ENCODE measurements around the gene MINDY4. TPM values are rescaled to one million over a fixed set of nuclear protein-coding genes. Genes with fewer than 3 reads are reported as not detected.

The MINDY4 gene
- total and polyA plus RNA-seq, 10 of the 15 experiments (the other 5 are each of a cell fraction or from before 2014, with no cell fraction given): 0.10 to 0.90 (median 0.40) TPM

- TF ChIP-seq PRDM15 (CRISPR knock-in tag; IDR thresholded peaks at IDR 0.05): no peak
- TF ChIP-seq IKZF2 (IDR thresholded peaks at IDR 0.05): no peak
- no peak for TF ChIP-seq WRNIP1 (IDR thresholded peaks at IDR 0.05; ENCODE audit: borderline replicate concordance, low read depth, low read length)
- no peak for TF ChIP-seq NR2C2 (IDR thresholded peaks at IDR 0.05; ENCODE audit: borderline replicate concordance, control insufficient read depth, insufficient read length, low read depth)
- TF ChIP-seq IRF4 (IDR thresholded peaks at IDR 0.05; ENCODE audit: low read depth, low read length): no peak
- no peak for TF ChIP-seq KLF5 (IDR thresholded peaks at IDR 0.05; ENCODE audit: partially characterized antibody)
These were observed 82.4 kb downstream of the MINDY4 start (continued) for GRCh38 chr7:30853576-30853975.

GRCh38 chr7:30855936-30856335 is 84.7 kb downstream of the MINDY4 start:
- POLR2A ChIA-PET: no interaction called here
- H3K4me3 ChIP-seq: no peak overlapping the region
- BruUV-seq (replicated peaks): no TSS peak
- H3K4me1 ChIP-seq (ENCODE audit: control insufficient read depth, insufficient read depth, low read length): no peaks in the 10 kb centered on the region
- SMC1A ChIA-PET (ENCODE audit: uncharacterized antibody, unreplicated experiment): no interaction called here
- H3K79me2 ChIP-seq (ENCODE audit: control insufficient read depth, insufficient read depth, low read length): no peaks in the 10 kb centered on the region
- H2AFZ ChIP-seq (ENCODE audit: control insufficient read depth, low read depth, low read length): no peak overlapping the region
- no peak for FAIRE-seq
- no peak for ATAC-seq
- WGBS (ENCODE audit: insufficient coverage, insufficient replicate concordance, low lambda C conversion rate, missing lambda C conversion rate): 12% methylated on average over 3 of the region's 3 CpGs
- DNase-seq (ENCODE audit: low read depth, low spot score): no peak
- no peaks in the 10 kb centered on the region for H3K27me3 ChIP-seq (replicated peaks in 1 of 2; ENCODE audit: control insufficient read depth in 2 of 2, insufficient read depth in 2 of 2, low read length in 1 of 2)
- in situ Hi-C loops (cut with MboI): no loop called here
- no peaks in the 10 kb centered on the region for H3K9me3 ChIP-seq (replicated peaks; ENCODE audit: control insufficient read depth, insufficient read depth, low read length)
- no peak overlapping the region for H3K9ac ChIP-seq (ENCODE audit: control insufficient read depth, insufficient read depth, low read length)
- RAD21 ChIA-PET (ENCODE audit: unreplicated experiment): no interaction called here
- CTCF ChIA-PET: no interaction called here
- H4K20me1 ChIP-seq (ENCODE audit: control insufficient read depth, insufficient read depth): no peaks in the 10 kb centered on the region
- intact Hi-C loops (cut with micrococcal nuclease; ENCODE audit: unreplicated experiment): no loop called here
- H3K27ac ChIP-seq (ENCODE audit: control insufficient read depth, insufficient read depth): no peak overlapping the region
- no peak overlapping the region for H3K4me2 ChIP-seq (ENCODE audit: control insufficient read depth, insufficient read depth)
- no peaks in the 10 kb centered on the region for H3K36me3 ChIP-seq (ENCODE audit: control insufficient read depth in 2 of 2, insufficient read depth in 2 of 2, low read length in 1 of 2)
- TF ChIP-seq HDAC2 (IDR thresholded peaks at IDR 0.05) (no peak), RBBP5 (conservative IDR thresholded peaks at IDR 0.05) (no peak), ZNF384 (IDR thresholded peaks at IDR 0.05; ENCODE audit: borderline replicate concordance, low read depth, low read length) (no peak), BCL11A (IDR thresholded peaks at IDR 0.05; ENCODE audit: low read depth, low read length) (no peak), FOS (IDR thresholded peaks at IDR 0.05; ENCODE audit: borderline replicate concordance, extremely low read depth, insufficient read length) (no peak), ZBTB33 (IDR thresholded peaks at IDR 0.05) (no peak), CEBPZ (IDR thresholded peaks at IDR 0.05; ENCODE audit: low read depth, low read length) (no peak), IKZF2 (IDR thresholded peaks at IDR 0.05) (no peak), SRF (IDR thresholded peaks at IDR 0.05; ENCODE audit: low read depth in 2 of 2, low read length in 2 of 2) (no peak), ZNF24 (IDR thresholded peaks at IDR 0.05) (no peak), MYC (IDR thresholded peaks at IDR 0.05; ENCODE audit: insufficient read depth, insufficient read length, insufficient replicate concordance, low read length, severe bottlenecking) (no peak)
